ENCODE data around the gene OR2A2. TPM values are rescaled to one million over a fixed set of nuclear protein-coding genes. Genes with fewer than 3 reads are reported as not detected.

OR2A2 gene, protein sequence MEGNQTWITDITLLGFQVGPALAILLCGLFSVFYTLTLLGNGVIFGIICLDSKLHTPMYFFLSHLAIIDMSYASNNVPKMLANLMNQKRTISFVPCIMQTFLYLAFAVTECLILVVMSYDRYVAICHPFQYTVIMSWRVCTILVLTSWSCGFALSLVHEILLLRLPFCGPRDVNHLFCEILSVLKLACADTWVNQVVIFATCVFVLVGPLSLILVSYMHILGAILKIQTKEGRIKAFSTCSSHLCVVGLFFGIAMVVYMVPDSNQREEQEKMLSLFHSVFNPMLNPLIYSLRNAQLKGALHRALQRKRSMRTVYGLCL
- polyA plus RNA-seq (2012; ENCODE audit: insufficient read length, low read depth): not detected

DNA sequence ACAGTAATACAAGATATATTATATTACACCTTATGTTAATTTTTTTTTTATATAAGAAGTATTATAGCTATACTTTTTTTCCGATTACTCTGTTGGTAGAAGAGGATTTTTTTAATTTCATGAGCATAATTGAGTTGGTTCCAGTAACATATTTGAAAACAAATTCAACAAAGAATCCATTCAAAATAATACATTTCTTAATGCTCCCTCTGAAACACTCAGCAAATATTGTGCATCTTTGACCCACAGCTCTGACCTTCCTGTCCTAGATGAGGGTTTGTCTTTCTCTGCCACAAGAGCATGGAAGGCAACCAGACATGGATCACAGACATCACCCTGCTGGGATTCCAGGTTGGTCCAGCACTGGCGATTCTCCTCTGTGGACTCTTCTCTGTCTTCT is at the start of gene OR2A2:
OR2A2 (plus strand) TSS at position 301 of the 400 bp plus-strand sequence; CDS start at position 301, 0 bp downstream.
- no peak for TF ChIP-seq SIN3A (IDR thresholded peaks at IDR 0.05; ENCODE audit: borderline replicate concordance, insufficient read depth, low read length)
- no peak for TF ChIP-seq FOXP2 (optimal IDR thresholded peaks at IDR 0.05; ENCODE audit: borderline replicate concordance, extremely low read depth, extremely low read length, insufficient read depth)
- no peak for TF ChIP-seq POLR2AphosphoS5 (IDR thresholded peaks at IDR 0.05; ENCODE audit: low read depth, low read length)
- TF ChIP-seq, protein P1, sequence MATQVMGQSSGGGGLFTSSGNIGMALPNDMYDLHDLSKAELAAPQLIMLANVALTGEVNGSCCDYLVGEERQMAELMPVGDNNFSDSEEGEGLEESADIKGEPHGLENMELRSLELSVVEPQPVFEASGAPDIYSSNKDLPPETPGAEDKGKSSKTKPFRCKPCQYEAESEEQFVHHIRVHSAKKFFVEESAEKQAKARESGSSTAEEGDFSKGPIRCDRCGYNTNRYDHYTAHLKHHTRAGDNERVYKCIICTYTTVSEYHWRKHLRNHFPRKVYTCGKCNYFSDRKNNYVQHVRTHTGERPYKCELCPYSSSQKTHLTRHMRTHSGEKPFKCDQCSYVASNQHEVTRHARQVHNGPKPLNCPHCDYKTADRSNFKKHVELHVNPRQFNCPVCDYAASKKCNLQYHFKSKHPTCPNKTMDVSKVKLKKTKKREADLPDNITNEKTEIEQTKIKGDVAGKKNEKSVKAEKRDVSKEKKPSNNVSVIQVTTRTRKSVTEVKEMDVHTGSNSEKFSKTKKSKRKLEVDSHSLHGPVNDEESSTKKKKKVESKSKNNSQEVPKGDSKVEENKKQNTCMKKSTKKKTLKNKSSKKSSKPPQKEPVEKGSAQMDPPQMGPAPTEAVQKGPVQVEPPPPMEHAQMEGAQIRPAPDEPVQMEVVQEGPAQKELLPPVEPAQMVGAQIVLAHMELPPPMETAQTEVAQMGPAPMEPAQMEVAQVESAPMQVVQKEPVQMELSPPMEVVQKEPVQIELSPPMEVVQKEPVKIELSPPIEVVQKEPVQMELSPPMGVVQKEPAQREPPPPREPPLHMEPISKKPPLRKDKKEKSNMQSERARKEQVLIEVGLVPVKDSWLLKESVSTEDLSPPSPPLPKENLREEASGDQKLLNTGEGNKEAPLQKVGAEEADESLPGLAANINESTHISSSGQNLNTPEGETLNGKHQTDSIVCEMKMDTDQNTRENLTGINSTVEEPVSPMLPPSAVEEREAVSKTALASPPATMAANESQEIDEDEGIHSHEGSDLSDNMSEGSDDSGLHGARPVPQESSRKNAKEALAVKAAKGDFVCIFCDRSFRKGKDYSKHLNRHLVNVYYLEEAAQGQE (IDR thresholded peaks at IDR 0.05; ENCODE audit: insufficient read depth in 1 of 2, low read depth in 2 of 2, low read length in 2 of 2): no peak
- TF ChIP-seq TAF1 (IDR thresholded peaks at IDR 0.05; ENCODE audit: borderline replicate concordance, insufficient read depth, low read length): no peak

DNA sequence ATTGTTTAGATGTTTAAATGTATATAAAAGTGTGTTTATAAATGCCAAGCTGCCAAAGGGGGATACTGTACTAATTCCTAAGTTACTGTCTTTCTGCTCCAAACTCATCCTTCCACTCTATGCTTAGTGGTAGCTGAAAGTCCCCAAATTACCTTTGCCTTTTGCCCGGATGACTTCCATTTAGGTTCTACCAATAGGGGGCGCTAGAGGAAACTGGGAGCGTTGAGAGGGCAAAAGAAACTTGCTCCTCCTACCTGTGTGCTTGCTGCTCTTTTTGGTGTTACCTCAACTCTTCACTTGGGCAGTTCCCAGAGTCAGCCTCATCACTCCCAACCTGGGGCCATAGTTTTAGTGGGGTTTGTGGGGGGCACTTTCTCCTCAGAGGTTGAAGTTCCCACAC is 45.7 kb upstream of the OR2A2 start:
- no peak for TF ChIP-seq POLR2AphosphoS5 (IDR thresholded peaks at IDR 0.05; ENCODE audit: low read depth, low read length)
- TF ChIP-seq TAF1 (IDR thresholded peaks at IDR 0.05; ENCODE audit: borderline replicate concordance, insufficient read depth, low read length): no peak
- TF ChIP-seq, protein P1 (IDR thresholded peaks at IDR 0.05; ENCODE audit: insufficient read depth in 1 of 2, low read depth in 2 of 2, low read length in 2 of 2): no peak
- TF ChIP-seq FOXP2 (optimal IDR thresholded peaks at IDR 0.05; ENCODE audit: borderline replicate concordance, extremely low read depth, extremely low read length, insufficient read depth): no peak
- no peak for TF ChIP-seq SIN3A (IDR thresholded peaks at IDR 0.05; ENCODE audit: borderline replicate concordance, insufficient read depth, low read length)

DNA sequence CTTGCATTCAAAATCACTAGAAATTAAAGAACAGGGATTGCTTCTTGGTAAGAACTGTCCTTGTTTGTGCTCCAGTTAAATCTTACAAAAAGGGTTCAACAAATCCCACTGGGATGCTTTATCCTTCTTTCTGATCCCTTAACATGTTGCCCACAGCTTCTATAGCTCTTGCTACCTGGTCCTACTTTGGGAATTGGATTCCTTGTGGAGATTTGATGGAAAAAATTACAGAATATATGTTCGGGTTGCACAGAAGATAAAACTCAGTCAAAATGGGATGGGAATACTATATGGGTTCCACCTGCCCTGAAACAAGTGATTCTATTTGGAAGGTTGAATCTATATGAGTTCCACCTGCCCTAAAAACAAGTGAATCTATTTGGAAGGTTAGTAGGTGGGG is 39.9 kb upstream of the OR2A2 start, which contains the start of gene OR2A25:
OR2A25 (plus strand) TSS at position 301 of the 400 bp plus-strand sequence. CDS start 4,409 bp downstream, outside the sequence.
- TF ChIP-seq, protein P1 (IDR thresholded peaks at IDR 0.05; ENCODE audit: insufficient read depth in 1 of 2, low read depth in 2 of 2, low read length in 2 of 2): no peak
- no peak for TF ChIP-seq FOXP2 (optimal IDR thresholded peaks at IDR 0.05; ENCODE audit: borderline replicate concordance, extremely low read depth, extremely low read length, insufficient read depth)
- no peak for TF ChIP-seq TAF1 (IDR thresholded peaks at IDR 0.05; ENCODE audit: borderline replicate concordance, insufficient read depth, low read length)
- TF ChIP-seq POLR2AphosphoS5 (IDR thresholded peaks at IDR 0.05; ENCODE audit: low read depth, low read length): no peak
- TF ChIP-seq SIN3A (IDR thresholded peaks at IDR 0.05; ENCODE audit: borderline replicate concordance, insufficient read depth, low read length): no peak

DNA sequence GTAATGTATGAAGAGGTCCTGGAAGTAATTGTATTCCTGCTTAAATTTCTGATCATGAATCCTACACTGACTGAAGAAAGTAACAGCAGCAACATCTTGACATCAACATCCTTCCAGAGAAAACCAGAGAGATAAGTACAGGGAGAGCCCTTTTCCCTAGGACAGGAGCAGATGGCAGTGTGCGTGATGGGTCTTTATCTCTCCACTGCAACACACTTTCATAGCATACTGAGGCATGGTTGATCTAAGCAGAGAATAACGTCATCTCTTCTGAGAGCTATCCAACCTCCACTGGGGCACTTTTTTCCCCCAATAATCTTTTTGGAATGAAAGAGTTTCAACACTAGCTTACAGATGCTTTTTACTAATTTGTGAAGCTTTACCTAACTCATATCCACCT is 39.4 kb upstream of the OR2A2 start:
- no peak for TF ChIP-seq FOXP2 (optimal IDR thresholded peaks at IDR 0.05; ENCODE audit: borderline replicate concordance, extremely low read depth, extremely low read length, insufficient read depth)

DNA sequence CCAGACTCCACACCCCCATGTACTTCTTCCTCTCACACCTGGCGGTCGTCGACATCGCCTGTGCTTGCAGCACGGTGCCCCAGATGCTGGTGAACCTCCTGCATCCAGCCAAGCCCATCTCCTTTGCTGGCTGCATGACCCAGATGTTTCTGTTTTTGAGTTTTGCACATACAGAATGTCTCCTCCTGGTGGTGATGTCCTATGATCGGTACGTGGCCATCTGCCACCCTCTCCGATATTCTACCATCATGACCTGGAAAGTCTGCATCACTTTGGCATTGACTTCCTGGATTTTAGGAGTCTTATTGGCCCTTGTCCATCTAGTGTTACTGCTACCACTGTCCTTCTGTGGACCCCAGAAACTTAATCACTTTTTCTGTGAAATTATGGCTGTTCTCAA is 35.0 kb upstream of the OR2A2 start:
- TF ChIP-seq FOXP2 (optimal IDR thresholded peaks at IDR 0.05; ENCODE audit: borderline replicate concordance, extremely low read depth, extremely low read length, insufficient read depth) (no peak), POLR2AphosphoS5 (IDR thresholded peaks at IDR 0.05; ENCODE audit: low read depth, low read length) (no peak), SIN3A (IDR thresholded peaks at IDR 0.05; ENCODE audit: borderline replicate concordance, insufficient read depth, low read length) (no peak), TAF1 (IDR thresholded peaks at IDR 0.05; ENCODE audit: borderline replicate concordance, insufficient read depth, low read length) (no peak)
- TF ChIP-seq, protein P1 (IDR thresholded peaks at IDR 0.05; ENCODE audit: insufficient read depth in 1 of 2, low read depth in 2 of 2, low read length in 2 of 2): no peak
